Osteoblast (primary cell): ENCODE data around the gene NDUFB7. TPM values are rescaled to one million over a fixed set of nuclear protein-coding genes. Genes with fewer than 3 reads are reported as not detected.

Source experiments
- DNase-seq: peaks from one replicate; pipeline ENCODE4 v3.0.0; 2011; ENCODE audit warnings: low spot score, mixed read lengths; ENCODE audit not compliant: insufficient read length; ENCODE audit errors: missing footprints
- H2AFZ ChIP-seq: 2 replicates; pipeline ENCODE4 v1.6.0; 2011; ENCODE audit warnings: mild to moderate bottlenecking, low read length
- H3K27ac ChIP-seq: 2 replicates; pipeline ENCODE4 v1.5.1; 2011; ENCODE audit warnings: mild to moderate bottlenecking, low read depth, low read length, moderate library complexity
- H3K27me3 ChIP-seq: 2 replicates; pipeline ENCODE4 v1.6.0; 2012; ENCODE audit warnings: mild to moderate bottlenecking, control low read depth, inconsistent platforms, low read length, moderate library complexity; ENCODE audit not compliant: insufficient read depth
- H3K36me3 ChIP-seq: 2 replicates; pipeline ENCODE4 v1.5.1; 2011; ENCODE audit warnings: mild to moderate bottlenecking, low read length, control low read depth, moderate library complexity; ENCODE audit not compliant: insufficient read depth
- H3K4me1 ChIP-seq: 2 replicates; pipeline ENCODE4 v1.5.1; 2011; ENCODE audit warnings: mild to moderate bottlenecking, low read length, control low read depth, moderate library complexity; ENCODE audit not compliant: insufficient read depth
- H3K4me2 ChIP-seq: 2 replicates; pipeline ENCODE4 v1.6.0; 2011; ENCODE audit warnings: mild to moderate bottlenecking, low read length; ENCODE audit not compliant: insufficient read depth
- H3K4me3 ChIP-seq: fragments of 200-600 bp; sonication (generic); 3 replicates; pipeline ENCODE4 v1.5.1; 2012; ENCODE audit warnings: mild to moderate bottlenecking, low read length, inconsistent platforms; ENCODE audit not compliant: insufficient read depth
- H3K79me2 ChIP-seq: 2 replicates; pipeline ENCODE4 v1.6.0; 2012; ENCODE audit warnings: mild to moderate bottlenecking, low read length, control low read depth, inconsistent platforms; ENCODE audit not compliant: insufficient read depth
- H3K9me3 ChIP-seq: 2 replicates; pipeline ENCODE4 v1.5.1; 2011; ENCODE audit warnings: low read depth, low read length, control low read depth
- H4K20me1 ChIP-seq: 2 replicates; pipeline ENCODE4 v1.6.0; 2012; ENCODE audit warnings: mild to moderate bottlenecking, low read length, control low read depth; ENCODE audit not compliant: insufficient read depth
- CTCF ChIP-seq: IDR thresholded peaks from 2 replicates; pipeline ENCODE4 v1.5.1; 2011; ENCODE audit warnings: mild to moderate bottlenecking, low read depth, low read length, moderate library complexity; ENCODE audit errors: extremely low read depth
- total RNA-seq: library from RNA; depleted of rRNA; stranded (reverse); fragments of >200 nt; gene quantifications from 2 replicates; pipeline ENCODE4 v1.2.3, GENCODE V29; 2012

Gene NDUFB7
- total RNA-seq, 1 donor, result 219 TPM

GRCh38 chr19:14563989-14564651 lies 7.7 kb downstream of the NDUFB7 start:
- Histone ChIP-seq H4K20me1 (peaks cover 5% of the 10 kb centered on the region), H3K79me2 (peaks cover 29% of the 10 kb centered on the region), H3K4me3 (no peak overlapping the region), H3K4me2 (no peak overlapping the region), H3K27ac (no peak overlapping the region), H2AFZ (no peak overlapping the region), H3K9me3 (no peaks in the 10 kb centered on the region), H3K27me3 (no peaks in the 10 kb centered on the region), H3K36me3 (peaks cover 3% of the 10 kb centered on the region), H3K4me1 (peaks cover 27% of the 10 kb centered on the region)
- TF ChIP-seq CTCF, result no peak
- no peak for DNase-seq

GRCh38 chr19:14563590-14563926 lies 8.3 kb downstream of the NDUFB7 start:
- Histone ChIP-seq H3K9me3 (no peaks in the 10 kb centered on the region), H4K20me1 (peaks cover 5% of the 10 kb centered on the region), H3K4me1 (peaks cover 27% of the 10 kb centered on the region), H3K4me3 (no peak overlapping the region), H3K27ac (no peak overlapping the region), H3K4me2 (no peak overlapping the region), H3K27me3 (no peaks in the 10 kb centered on the region), H3K79me2 (peaks cover 27% of the 10 kb centered on the region), H3K36me3 (peaks cover 3% of the 10 kb centered on the region), H2AFZ (no peak overlapping the region)
- no peak for TF ChIP-seq CTCF
- no peak for DNase-seq

- Histone ChIP-seq H3K4me2 (peak overlapping the region; percentile 73), H3K27me3 (no peaks in the 10 kb centered on the region), H3K27ac (peak overlapping the region; percentile 82), H2AFZ (no peak overlapping the region), H3K79me2 (peaks cover 28% of the 10 kb centered on the region), H3K4me3 (peak overlapping the region; percentile 63), H4K20me1 (peaks cover 5% of the 10 kb centered on the region), H3K4me1 (peaks cover 27% of the 10 kb centered on the region), H3K9me3 (no peaks in the 10 kb centered on the region), H3K36me3 (peaks cover 3% of the 10 kb centered on the region)
- DNase-seq, result no peak
- no peak for TF ChIP-seq CTCF
Observed at GRCh38 chr19:14562660-14563589, 8.9 kb downstream of the NDUFB7 start.

- H3K9me3 ChIP-seq, result no peaks in the 10 kb centered on the region
- H3K27me3 ChIP-seq, result no peaks in the 10 kb centered on the region
- peak overlapping the region; percentile 82 for H3K27ac ChIP-seq
- peak overlapping the region; percentile 63 for H3K4me3 ChIP-seq
- H2AFZ ChIP-seq, result peak overlapping the region; percentile 93
- peaks cover 27% of the 10 kb centered on the region for H3K4me1 ChIP-seq
- peak overlapping the region; percentile 73 for H3K4me2 ChIP-seq
- peak; percentile 95 for DNase-seq
- peaks cover 28% of the 10 kb centered on the region for H3K79me2 ChIP-seq
- peaks cover 3% of the 10 kb centered on the region for H3K36me3 ChIP-seq
- peaks cover 2% of the 10 kb centered on the region for H4K20me1 ChIP-seq
- TF ChIP-seq CTCF, result no peak
Observed at GRCh38 chr19:14561847-14562351, 10.0 kb downstream of the NDUFB7 start.
